Endodermal cell (in vitro differentiated cells): Measurements from ENCODE around the gene ZFYVE26. TPM values are rescaled to one million over a fixed set of nuclear protein-coding genes. Genes with fewer than 3 reads are reported as not detected.

Source experiments
- DNase-seq: peaks from one replicate; pipeline ENCODE4 v3.0.0-alpha.2; 2017
- H3K27ac ChIP-seq: 2 replicates; pipeline ENCODE4 v1.5.1; 2013; ENCODE audit warnings: mild to moderate bottlenecking, low read depth, low read length, moderate library complexity
- H3K27me3 ChIP-seq: 2 replicates; pipeline ENCODE4 v1.6.1; 2013; ENCODE audit warnings: mild to moderate bottlenecking, low read length, moderate library complexity; ENCODE audit not compliant: insufficient read depth, control insufficient read depth, poor library complexity, severe bottlenecking
- H3K36me3 ChIP-seq: 2 replicates; pipeline ENCODE4 v1.7.0; 2013; ENCODE audit warnings: mild to moderate bottlenecking, low read length, moderate library complexity; ENCODE audit not compliant: control insufficient read depth, insufficient read depth
- H3K4me1 ChIP-seq: one replicate; pipeline ENCODE4 v1.7.0; 2013; ENCODE audit warnings: low read length; ENCODE audit not compliant: control insufficient read depth, insufficient read depth
- H3K4me3 ChIP-seq: 2 replicates; pipeline ENCODE4 v1.5.1; 2013; ENCODE audit warnings: mild to moderate bottlenecking, low read length, moderate library complexity
- H3K9ac ChIP-seq: 2 replicates; pipeline ENCODE4 v1.6.1; 2013; ENCODE audit warnings: mild to moderate bottlenecking, low read length, moderate library complexity; ENCODE audit not compliant: poor library complexity, severe bottlenecking; ENCODE audit errors: extremely low read depth
- H3K9me3 ChIP-seq: 2 replicates; pipeline ENCODE4 v1.6.1; 2013; ENCODE audit warnings: mild to moderate bottlenecking, low read length, moderate library complexity; ENCODE audit not compliant: control insufficient read depth
- H3K27ac Mint-ChIP-seq: 2 replicates; pipeline ENCODE4 v1.8.0; 2020; ENCODE audit warnings: mixed read lengths
- H3K27me3 Mint-ChIP-seq: 2 replicates; pipeline ENCODE4 v1.8.0; 2021; ENCODE audit warnings: mild to moderate bottlenecking, mixed read lengths; ENCODE audit not compliant: insufficient read depth
- H3K36me3 Mint-ChIP-seq: 2 replicates; pipeline ENCODE4 v1.8.0; 2020; ENCODE audit warnings: low read depth, mixed read lengths
- H3K4me1 Mint-ChIP-seq: 2 replicates; pipeline ENCODE4 v1.8.0; 2020; ENCODE audit warnings: mixed read lengths
- H3K4me3 Mint-ChIP-seq: 2 replicates; pipeline ENCODE4 v1.8.0; 2020; ENCODE audit warnings: mild to moderate bottlenecking, moderate library complexity, mixed read lengths
- H3K9me3 Mint-ChIP-seq: 2 replicates; pipeline ENCODE4 v1.8.0; 2020; ENCODE audit warnings: mild to moderate bottlenecking, mixed read lengths
- CTCF ChIP-seq: fragments of 200-600 bp; sonication (generic); conservative IDR thresholded peaks from 2 replicates; pipeline ENCODE4 v1.5.0; 2021; ENCODE audit warnings: antibody characterized with exemption, mild to moderate bottlenecking
- WGBS, 2 experiments: methylation state at CpG; one replicate each; pipeline versions ENCODE4 v1.1.5 to v1.1.7; 2013; ENCODE audit warnings: missing lambda C conversion rate in 2 of 2, mixed read lengths in 1 of 2; ENCODE audit not compliant: insufficient coverage in 1 of 2, insufficient read length in 1 of 2; 5-methylcytosine and 5-hydroxymethylcytosine counted together
- long read RNA-seq, 4 experiments: library from polyadenylated mRNA in 2 of 4; library from RNA in 1 of 4; library from capped mRNA in 1 of 4; stranded (forward) in 3 of 4; unstranded in 1 of 4; transcript quantifications; one replicate each; pipeline ENCODE4 v2.0.0, GENCODE V29; 2020 to 2021; ENCODE audit warnings: inconsistent platforms in 1 of 4
- polyA plus RNA-seq, 2 experiments: library from polyadenylated mRNA; stranded (reverse); fragments of 50-300 nt; gene quantifications; one replicate each; pipeline ENCODE4 v1.2.3, GENCODE V29; 2013
- total RNA-seq, 2 donors: library from RNA; stranded (reverse); fragmentation: NEBNext Ultra II Directional in 1 of 2; extraction: Animal tissue kit (Norgen Biotek cat#: 25700) in 1 of 2; gene quantifications; 2 replicates in 1 of 2; 3 replicates in 1 of 2; pipeline ENCODE4 v1.2.1, GENCODE V29; 2021

Gene ZFYVE26
- total RNA-seq: 10 to 100 TPM; 27.4 to 29.4 TPM
- 10.4 TPM for polyA plus RNA-seq (2013, experiment 1 of 2)
- 9.9 TPM for polyA plus RNA-seq (2013, experiment 2 of 2)
- long read RNA-seq, experiment 1, partial matches to known transcripts: 2 of 10 reads
- long read RNA-seq, experiment 1, other reads (novel, unspliced or antisense): 8 of 10 reads
- long read RNA-seq, experiment 2, full-length matches to known transcripts: 2 of 13 reads
- long read RNA-seq, experiment 2, partial matches to known transcripts: 5 of 13 reads
- long read RNA-seq, experiment 2, other reads (novel, unspliced or antisense): 6 of 13 reads
- long read RNA-seq, experiment 3, partial matches to known transcripts: 1 of 1 reads
- long read RNA-seq, experiment 3, other reads (novel, unspliced or antisense): 0 of 1 reads
- long read RNA-seq, experiment 4: 0 reads

DNA sequence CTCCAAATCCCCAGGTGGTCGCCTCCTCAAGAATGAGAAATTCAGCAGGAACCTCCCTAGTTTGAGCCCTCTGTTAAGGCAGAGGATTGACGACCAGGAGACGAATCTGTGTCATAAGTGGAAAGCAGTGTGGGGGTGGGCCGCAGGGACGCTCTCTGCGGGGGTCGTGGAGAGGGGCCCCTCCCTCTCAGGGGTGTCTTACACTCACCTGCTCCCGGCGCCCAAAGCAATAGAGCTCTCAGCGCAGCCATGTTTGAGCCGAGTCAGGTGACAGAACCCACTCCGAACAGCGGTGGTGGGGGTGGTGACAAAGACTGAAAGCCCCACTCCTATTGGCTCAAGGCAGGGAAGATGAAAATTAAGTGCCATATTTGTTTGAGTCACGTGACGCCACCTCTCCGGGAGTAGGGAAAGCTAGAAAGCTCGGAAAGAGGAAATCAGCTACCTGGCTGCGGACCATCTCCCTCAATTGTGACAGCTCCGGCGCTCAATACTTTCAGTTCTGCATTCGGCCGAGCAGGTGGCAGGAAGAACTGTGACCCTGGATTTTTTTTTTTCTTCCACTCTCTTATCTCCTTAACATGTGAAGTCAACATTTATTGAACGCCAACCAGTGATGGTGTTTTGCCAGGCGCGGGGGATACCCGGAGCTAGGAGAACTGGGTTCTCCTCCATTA is at the start of gene ZFYVE26:
TSS of gene ZFYVE26 (minus strand) at position 265 of the 677 bp plus-strand sequence. CDS start 627 bp downstream, outside the sequence.
- Mint-ChIP-seq H3K4me3 (peak within 1 kb of the TSS; percentile 92), H3K4me1 (peaks cover 21% of the 10 kb centered on the region), H3K36me3 (peaks cover 13% of the 10 kb centered on the region), H3K27me3 (no peaks in the 10 kb centered on the region), H3K27ac (peak within 1 kb of the TSS; percentile 99), H3K9me3 (no peaks in the 10 kb centered on the region)
- H3K27ac ChIP-seq: peak within 1 kb of the TSS; percentile 9
- peak within 1 kb of the TSS; percentile 91 for H3K9ac ChIP-seq
- peak within 1 kb of the TSS; percentile 98 for H3K4me3 ChIP-seq
- WGBS, 2 experiments: 1 to 3% methylated on average over 18 to 26 of the region's 26 CpGs
- DNase-seq: peak; percentile 98
- peaks cover 3% of the 10 kb centered on the region for H3K4me1 ChIP-seq
- no peaks in the 10 kb centered on the region for H3K27me3 ChIP-seq
- peaks cover 23% of the 10 kb centered on the region for H3K36me3 ChIP-seq
- no peak for TF ChIP-seq CTCF
- no peaks in the 10 kb centered on the region for H3K9me3 ChIP-seq

- Mint-ChIP-seq H3K27me3 (no peaks in the 10 kb centered on the region), H3K9me3 (peaks cover 16% of the 10 kb centered on the region), H3K36me3 (peaks cover 25% of the 10 kb centered on the region), H3K4me3 (no peak overlapping the region), H3K4me1 (peaks cover 3% of the 10 kb centered on the region), H3K27ac (no peak overlapping the region)
- no peak overlapping the region for H3K27ac ChIP-seq
- H3K36me3 ChIP-seq: peaks cover 7% of the 10 kb centered on the region
- 87 to 100% methylated on average over 1 to 2 of the region's 2 CpGs for WGBS, 2 experiments
- H3K9ac ChIP-seq: no peak overlapping the region
- H3K4me3 ChIP-seq: no peak overlapping the region
- peaks cover 8% of the 10 kb centered on the region for H3K9me3 ChIP-seq
- no peak for DNase-seq
- no peak for TF ChIP-seq CTCF
- H3K4me1 ChIP-seq: no peaks in the 10 kb centered on the region
- H3K27me3 ChIP-seq: no peaks in the 10 kb centered on the region
These were observed 46.8 kb upstream of the ZFYVE26 start for GRCh38 chr14:67863223-67863622.

GRCh38 chr14:67859169-67859749 is 42.9 kb upstream of the ZFYVE26 start:
- no peak overlapping the region for H3K4me3 ChIP-seq
- Mint-ChIP-seq H3K4me3 (no peak overlapping the region), H3K36me3 (no peaks in the 10 kb centered on the region), H3K4me1 (peaks cover 3% of the 10 kb centered on the region), H3K9me3 (no peaks in the 10 kb centered on the region), H3K27me3 (no peaks in the 10 kb centered on the region), H3K27ac (no peak overlapping the region)
- no peaks in the 10 kb centered on the region for H3K36me3 ChIP-seq
- H3K9me3 ChIP-seq: no peaks in the 10 kb centered on the region
- H3K9ac ChIP-seq: no peak overlapping the region
- no peak overlapping the region for H3K27ac ChIP-seq
- no peak for DNase-seq
- 83 to 100% methylated on average over 1 of the region's 1 CpG for WGBS, 2 experiments
- H3K27me3 ChIP-seq: no peaks in the 10 kb centered on the region
- no peaks in the 10 kb centered on the region for H3K4me1 ChIP-seq
- no peak for TF ChIP-seq CTCF
